RWPE1 (cell line): ENCODE results near the gene INPP5B.

Experiments
- CTCF ChIA-PET: fragments of 350-600 bp; sonication (Branson Sonifier 250); formaldehyde crosslinking; extraction: SDS; loops from one replicate; lab custom pipeline; 2021; lab: Yijun Ruan, JAX
- POLR2A ChIA-PET: fragments of 400-600 bp; formaldehyde crosslinking; extraction: SDS; loops from one replicate; lab custom pipeline; 2020; ENCODE audit warnings: antibody characterized with exemption; ENCODE audit not compliant: low non-redundant PET; lab: Yijun Ruan, JAX
- DNase-seq: peaks from one replicate; pipeline ENCODE4 v3.0.0; 2012; ENCODE audit warnings: low spot score
- H3K27ac ChIP-seq: fragments of 450-650 bp; 2 replicates; pipeline ENCODE4 v1.5.1; 2017
- TF ChIP-seq, protein P1 (sequence below): fragments of 450-650 bp; conservative IDR thresholded peaks from 2 replicates; pipeline ENCODE4 v1.5.1; 2017; ENCODE audit warnings: low read depth, mild to moderate bottlenecking

The INPP5B gene

DNA sequence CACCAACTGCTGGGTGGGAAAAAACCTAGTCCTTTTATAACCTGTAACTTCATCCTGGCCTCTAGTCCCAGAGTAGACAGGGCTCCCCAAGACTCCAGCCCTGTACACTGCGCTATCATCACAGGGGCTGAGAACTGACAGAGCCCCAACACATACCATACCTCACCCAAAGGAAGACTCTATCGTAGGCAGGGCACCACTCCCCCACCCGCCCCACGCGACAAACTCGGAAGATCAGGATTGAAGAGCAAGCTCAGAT is 15.8 kb downstream of the INPP5B start:
- ChIA-PET CTCF (interaction anchor here (0.6 kb wide), 1 partner anchor 90 kb away, joined by 3 read pairs; no protein-coding TSS in a partner anchor), POLR2A (interaction anchor here (0.6 kb wide), 1 partner anchor 37 kb away, joined by 4 read pairs; no protein-coding TSS in a partner anchor)
- DNase-seq: no peak
- TF ChIP-seq, protein P1, sequence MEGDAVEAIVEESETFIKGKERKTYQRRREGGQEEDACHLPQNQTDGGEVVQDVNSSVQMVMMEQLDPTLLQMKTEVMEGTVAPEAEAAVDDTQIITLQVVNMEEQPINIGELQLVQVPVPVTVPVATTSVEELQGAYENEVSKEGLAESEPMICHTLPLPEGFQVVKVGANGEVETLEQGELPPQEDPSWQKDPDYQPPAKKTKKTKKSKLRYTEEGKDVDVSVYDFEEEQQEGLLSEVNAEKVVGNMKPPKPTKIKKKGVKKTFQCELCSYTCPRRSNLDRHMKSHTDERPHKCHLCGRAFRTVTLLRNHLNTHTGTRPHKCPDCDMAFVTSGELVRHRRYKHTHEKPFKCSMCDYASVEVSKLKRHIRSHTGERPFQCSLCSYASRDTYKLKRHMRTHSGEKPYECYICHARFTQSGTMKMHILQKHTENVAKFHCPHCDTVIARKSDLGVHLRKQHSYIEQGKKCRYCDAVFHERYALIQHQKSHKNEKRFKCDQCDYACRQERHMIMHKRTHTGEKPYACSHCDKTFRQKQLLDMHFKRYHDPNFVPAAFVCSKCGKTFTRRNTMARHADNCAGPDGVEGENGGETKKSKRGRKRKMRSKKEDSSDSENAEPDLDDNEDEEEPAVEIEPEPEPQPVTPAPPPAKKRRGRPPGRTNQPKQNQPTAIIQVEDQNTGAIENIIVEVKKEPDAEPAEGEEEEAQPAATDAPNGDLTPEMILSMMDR: no peak
- H3K27ac ChIP-seq: peak overlapping the region; percentile 68

DNA sequence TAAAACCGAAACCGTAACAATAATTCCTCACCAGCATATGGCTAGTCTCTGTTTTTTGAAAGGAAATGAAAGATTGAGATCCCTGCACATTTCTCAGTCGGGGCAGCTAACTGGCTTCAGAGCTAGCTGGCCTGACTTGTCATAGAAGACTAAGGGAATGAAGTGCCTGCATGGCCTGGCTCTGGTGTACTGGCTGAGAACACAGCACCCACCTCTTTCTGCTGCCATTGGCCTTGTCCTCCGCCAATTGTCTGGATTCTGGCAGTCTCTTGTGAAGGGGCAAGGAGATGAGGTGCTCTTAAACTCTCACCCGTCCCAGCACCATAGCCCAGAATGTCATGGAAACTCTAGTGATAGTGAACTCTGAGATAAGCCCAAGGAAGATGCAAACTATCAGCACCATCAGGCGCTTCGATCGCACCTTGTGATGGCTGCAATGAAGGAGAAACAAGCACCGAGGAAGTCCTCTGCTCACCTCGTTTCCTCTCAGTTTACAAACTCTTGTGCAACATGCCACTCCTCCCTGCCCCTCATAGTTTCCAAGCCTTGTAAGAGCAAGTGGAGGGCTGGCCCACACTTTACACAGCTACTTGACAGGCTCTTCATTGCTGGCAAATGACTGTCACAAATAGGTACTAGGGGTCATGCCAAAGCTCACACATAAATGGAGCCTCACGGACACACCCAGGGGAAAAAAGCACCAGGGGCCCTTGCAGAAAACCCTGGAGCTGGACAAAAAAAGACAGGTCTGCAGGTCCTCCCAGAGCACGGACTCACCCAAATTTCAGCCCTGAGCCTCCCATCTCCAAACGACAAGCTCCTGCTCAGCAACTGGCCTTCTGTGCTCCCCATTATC is 16.4 kb downstream of the INPP5B start:
- no peak for DNase-seq
- ChIA-PET CTCF (interaction anchor here (0.6 kb wide), 1 partner anchor 90 kb away, joined by 3 read pairs; no protein-coding TSS in a partner anchor), POLR2A (interaction anchor here (0.5 to 0.6 kb wide), 2 partner anchors 31 to 37 kb away, joined by 4 to 9 read pairs; no protein-coding TSS in a partner anchor)
- peak overlapping the region; percentile 68 for H3K27ac ChIP-seq
- TF ChIP-seq, protein P1: no peak

GRCh38 chr1:37926038-37926924 is 20.6 kb downstream of the INPP5B start:
- no peak for DNase-seq
- no peak overlapping the region for H3K27ac ChIP-seq
- POLR2A ChIA-PET: no interaction called here
- CTCF ChIA-PET: interaction anchor here (1.0 kb wide), 1 partner anchor 87 kb away, joined by 3 read pairs; no protein-coding TSS in a partner anchor
- TF ChIP-seq, protein P1: no peak

GRCh38 chr1:37925316-37925715 is 21.5 kb downstream of the INPP5B start:
- no peak for DNase-seq
- H3K27ac ChIP-seq: no peak overlapping the region
- TF ChIP-seq, protein P1: no peak
- POLR2A ChIA-PET: no interaction called here
- CTCF ChIA-PET: interaction anchor here (0.6 to 0.7 kb wide), 2 partner anchors 35 to 101 kb away, joined by 4 read pairs; no protein-coding TSS in a partner anchor

GRCh38 chr1:37923551-37923889 is 23.3 kb downstream of the INPP5B start:
- H3K27ac ChIP-seq: no peak overlapping the region
- CTCF ChIA-PET: no interaction called here
- TF ChIP-seq, protein P1: no peak
- POLR2A ChIA-PET: no interaction called here
- DNase-seq: no peak
